MCF 10A (cell line): ENCODE data around the gene ADGRL3. TPM values are rescaled to one million over a fixed set of nuclear protein-coding genes. Genes with fewer than 3 reads are reported as not detected.
"Not testable (repeated sequence)": the region's sequence is repeated elsewhere in the genome, so short reads cannot be mapped to it uniquely, and the experiment has no call there.

ENCODE experiments used
- BruUV-seq: library from RNA; stranded (reverse); fragments of 400-500 nt; replicated peaks from 2 replicates; lab custom pipeline; 2021; lab: Mats Ljungman, UMichigan
- CTCF ChIA-PET: fragments of 300-600 bp; sonication (Branson Sonifier 250); formaldehyde crosslinking; extraction: SDS; loops from one replicate; lab custom pipeline; 2021; ENCODE audit warnings: antibody characterized with exemption, inconsistent platforms; lab: Yijun Ruan, JAX
- POLR2A ChIA-PET: fragments of 300-600, 350-650 bp; sonication (Branson Sonifier 250); formaldehyde crosslinking; extraction: SDS; loops from one replicate; lab custom pipeline; 2020; ENCODE audit warnings: antibody characterized with exemption, inconsistent platforms; lab: Yijun Ruan, JAX
- DNase-seq: peaks from one replicate; pipeline ENCODE4 v3.0.0-alpha.2; 2018; ENCODE audit not compliant: unreplicated experiment
- H3K27ac Mint-ChIP-seq: one replicate; pipeline ENCODE4 v1.8.0; 2022; ENCODE audit warnings: mild to moderate bottlenecking, low read depth, mixed read lengths; ENCODE audit not compliant: unreplicated experiment
- H3K27me3 Mint-ChIP-seq: one replicate; pipeline ENCODE4 v1.8.0; 2022; ENCODE audit warnings: mixed read lengths; ENCODE audit not compliant: insufficient read depth, unreplicated experiment
- H3K36me3 Mint-ChIP-seq: one replicate; pipeline ENCODE4 v1.8.0; 2022; ENCODE audit warnings: mild to moderate bottlenecking, moderate library complexity, mixed read lengths; ENCODE audit not compliant: insufficient read depth, unreplicated experiment
- H3K4me1 Mint-ChIP-seq: one replicate; pipeline ENCODE4 v1.8.0; 2022; ENCODE audit warnings: mixed read lengths; ENCODE audit not compliant: insufficient read depth, unreplicated experiment
- H3K4me3 Mint-ChIP-seq: one replicate; pipeline ENCODE4 v1.8.0; 2022; ENCODE audit warnings: mild to moderate bottlenecking, moderate library complexity, mixed read lengths; ENCODE audit not compliant: unreplicated experiment
- H3K9me3 Mint-ChIP-seq: one replicate; pipeline ENCODE4 v1.8.0; 2022; ENCODE audit warnings: mixed read lengths; ENCODE audit not compliant: unreplicated experiment
- CTCF ChIP-seq: fragments of 200-600 bp; IDR thresholded peaks from one replicate; pipeline ENCODE4 v1.8.0; 2022; ENCODE audit warnings: antibody characterized with exemption, mild to moderate bottlenecking; ENCODE audit not compliant: unreplicated experiment
- intact Hi-C: fragments of 100-400 bp; cut with micrococcal nuclease; formaldehyde crosslinking; loops from 2 replicates; pipeline ENCODE4 v1.14.1; 2022
- total RNA-seq: library from RNA; stranded (reverse); gene quantifications from 2 replicates; pipeline ENCODE4 v1.2.3, GENCODE V29; 2022

Gene ADGRL3
- total RNA-seq, 1 experiment from 2014 or later, result 3.6 TPM

DNA sequence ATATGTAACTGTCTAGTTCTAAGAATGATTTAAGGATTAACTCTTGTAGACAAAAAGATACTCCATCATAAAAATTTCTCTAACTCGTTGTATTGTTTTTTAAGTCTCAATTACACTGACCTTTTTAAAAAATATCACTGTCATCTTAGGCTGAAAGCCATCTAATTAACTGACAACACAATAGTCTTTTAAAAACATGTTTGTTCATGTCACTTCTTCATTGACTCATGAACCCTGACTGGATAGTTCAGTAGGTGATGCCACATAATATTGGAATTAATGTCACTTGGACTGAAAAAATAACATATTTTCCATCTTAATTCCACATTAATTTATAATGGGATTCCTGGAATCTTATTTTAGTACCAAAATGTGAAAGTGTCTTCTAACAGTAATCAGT lies 179.3 kb downstream of the ADGRL3 start:
- intact Hi-C loops, result loop anchor here (10.0 kb wide), 1 partner anchor 85 kb away; no protein-coding TSS in a partner anchor
- ChIA-PET POLR2A (no interaction called here), CTCF (no interaction called here)
- H3K27me3 Mint-ChIP-seq, result no peaks in the 10 kb centered on the region
- no peak for DNase-seq
- peaks cover 6% of the 10 kb centered on the region for H3K36me3 Mint-ChIP-seq
- H3K27ac Mint-ChIP-seq, result no peak overlapping the region
- no peak overlapping the region for H3K4me3 Mint-ChIP-seq
- TF ChIP-seq CTCF, result no peak
- peaks cover 8% of the 10 kb centered on the region for H3K4me1 Mint-ChIP-seq
- BruUV-seq, result no TSS peak
- H3K9me3 Mint-ChIP-seq, result peaks cover 8% of the 10 kb centered on the region

DNA sequence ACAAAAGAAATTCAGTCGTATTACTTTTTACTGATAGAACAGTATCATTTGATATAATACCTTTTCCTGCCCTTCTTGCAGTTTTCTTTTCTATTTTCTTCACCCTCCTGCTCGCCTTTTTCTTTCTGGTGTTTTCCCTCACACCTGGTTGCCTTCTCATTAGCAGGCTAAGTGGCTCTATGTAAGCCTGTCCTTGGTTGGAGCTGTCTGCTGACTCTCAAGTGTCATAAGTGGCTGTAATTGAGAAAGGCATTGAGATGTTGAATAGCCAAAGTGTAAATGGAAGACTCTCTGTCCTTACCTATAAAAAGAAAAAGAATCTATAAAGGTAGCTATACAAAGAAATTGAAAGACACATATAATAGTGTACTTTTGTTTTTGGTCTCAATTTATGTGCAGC lies 180.7 kb downstream of the ADGRL3 start:
- CTCF ChIA-PET, result no interaction called here
- H3K27ac Mint-ChIP-seq, result no peak overlapping the region
- H3K36me3 Mint-ChIP-seq, result peaks cover 6% of the 10 kb centered on the region

DNA sequence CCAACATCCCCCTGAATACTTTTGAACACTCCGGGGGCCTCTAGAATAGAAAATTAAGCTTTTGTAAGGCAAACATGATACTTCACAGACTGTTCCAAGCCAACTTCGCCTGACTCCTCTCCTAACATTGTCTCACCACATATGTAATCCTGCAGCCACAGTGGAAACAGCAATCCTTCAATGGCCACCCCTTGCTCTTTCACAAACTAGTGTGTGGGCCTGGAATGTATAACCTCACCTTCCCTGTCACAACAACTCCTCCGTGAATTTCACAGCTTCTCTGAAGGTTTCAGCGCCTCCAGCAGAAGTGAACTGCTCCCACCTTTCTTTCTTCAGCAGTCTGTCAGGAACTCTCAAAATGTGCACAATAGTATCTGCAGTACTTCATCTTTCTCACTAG lies 185.1 kb downstream of the ADGRL3 start:
- no peaks in the 10 kb centered on the region for H3K9me3 Mint-ChIP-seq
- no peak overlapping the region for H3K27ac Mint-ChIP-seq
- H3K36me3 Mint-ChIP-seq, result no peaks in the 10 kb centered on the region
- ChIA-PET POLR2A (no interaction called here), CTCF (no interaction called here)
- no peak for DNase-seq
- intact Hi-C loops, result no loop called here
- H3K4me1 Mint-ChIP-seq, result no peaks in the 10 kb centered on the region
- BruUV-seq, result no TSS peak
- no peak for TF ChIP-seq CTCF
- H3K27me3 Mint-ChIP-seq, result no peaks in the 10 kb centered on the region
- no peak overlapping the region for H3K4me3 Mint-ChIP-seq

More for the DNA sequence above, 180.7 kb downstream of the ADGRL3 start:
- no peak for DNase-seq
- POLR2A ChIA-PET, result no interaction called here
- intact Hi-C loops, result no loop called here
- Mint-ChIP-seq H3K4me1 (no peaks in the 10 kb centered on the region), H3K4me3 (no peak overlapping the region), H3K9me3 (peaks cover 8% of the 10 kb centered on the region), H3K27me3 (no peaks in the 10 kb centered on the region)
- TF ChIP-seq CTCF, result no peak
- no TSS peak for BruUV-seq

GRCh38 chr4:61387372-61387771 lies 187.2 kb downstream of the ADGRL3 start:
- CTCF ChIA-PET, result interaction anchor here (0.6 kb wide), 2 partner anchors 9 to 20 kb away, joined by 3 to 4 read pairs; no protein-coding TSS in a partner anchor
- intact Hi-C loops, BruUV-seq, H3K36me3 Mint-ChIP-seq, H3K4me3 Mint-ChIP-seq, H3K27ac Mint-ChIP-seq, H3K9me3 Mint-ChIP-seq, H3K4me1 Mint-ChIP-seq, POLR2A ChIA-PET, DNase-seq, H3K27me3 Mint-ChIP-seq: not testable (repeated sequence)

GRCh38 chr4:61389640-61390039 lies 189.5 kb downstream of the ADGRL3 start:
- no peak for TF ChIP-seq CTCF
- no peak for DNase-seq
- no TSS peak for BruUV-seq
- ChIA-PET POLR2A (no interaction called here), CTCF (no interaction called here)
- no peaks in the 10 kb centered on the region for H3K36me3 Mint-ChIP-seq
- H3K27me3 Mint-ChIP-seq, result no peaks in the 10 kb centered on the region
- H3K9me3 Mint-ChIP-seq, result no peaks in the 10 kb centered on the region
- H3K4me3 Mint-ChIP-seq, result no peak overlapping the region
- no peak overlapping the region for H3K27ac Mint-ChIP-seq
- no peaks in the 10 kb centered on the region for H3K4me1 Mint-ChIP-seq
- intact Hi-C loops, result no loop called here
